ENCODE measurements around the gene TRIM74. TPM values are rescaled to one million over a fixed set of nuclear protein-coding genes. Genes with fewer than 3 reads are reported as not detected.
"Not testable (repeated sequence)": the region's sequence is repeated elsewhere in the genome, so short reads cannot be mapped to it uniquely, and the experiment has no call there.

Gene TRIM74
- polyA plus RNA-seq, 3 donors, result 0.30 to 1.0 TPM; not detected in 1

GRCh38 chr7:72961346-72961650, 8.0 kb downstream of the TRIM74 start:
- H3K27ac ChIP-seq (ENCODE audit: low read depth, low read length), result not testable (repeated sequence)

GRCh38 chr7:72960626-72961345, 8.5 kb downstream of the TRIM74 start:
- not testable (repeated sequence) for H3K27ac ChIP-seq (ENCODE audit: low read depth, low read length)
- WGBS, 3 donors, result no CpG with 5 or more reads among the region's 20 CpGs

More at GRCh38 chr7:72961346-72961650, 8.0 kb downstream of the TRIM74 start:
- no CpG with 5 or more reads among the region's 9 CpGs for WGBS, 3 donors

GRCh38 chr7:72960029-72960428, 9.2 kb downstream of the TRIM74 start:
- WGBS, 3 donors, result 78 to 90% (median 88%) methylated on average over 4 of the region's 18 CpGs
- not testable (repeated sequence) for H3K27ac ChIP-seq (ENCODE audit: low read depth, low read length)

GRCh38 chr7:72954563-72955198, 14.6 kb downstream of the TRIM74 start:
- not testable (repeated sequence) for H3K27ac ChIP-seq (ENCODE audit: low read depth, low read length)
- WGBS, 3 donors, result 0 to 17% (median 3%) methylated on average over 6 to 10 of the region's 45 CpGs

GRCh38 chr7:72953901-72954562, 15.2 kb downstream of the TRIM74 start:
- not testable (repeated sequence) for H3K27ac ChIP-seq (ENCODE audit: low read depth, low read length)
- 0 to 25% (median 20%) methylated on average over 1 of the region's 43 CpGs for WGBS, 3 donors

GRCh38 chr7:72950432-72950831, 18.8 kb downstream of the TRIM74 start:
- H3K27ac ChIP-seq (ENCODE audit: low read depth, low read length), result not testable (repeated sequence)
- WGBS, 3 donors, result 70% methylated on average over 4 of the region's 6 CpGs; no CpG with 5 or more reads in 2 of the 3 donors

GRCh38 chr7:72949686-72950085, 19.6 kb downstream of the TRIM74 start:
- H3K27ac ChIP-seq (ENCODE audit: low read depth, low read length), result not testable (repeated sequence)
- WGBS, 3 donors, result 71 to 90% (median 86%) methylated on average over 3 to 4 of the region's 6 CpGs

GRCh38 chr7:72949276-72949675, 20.0 kb downstream of the TRIM74 start:
- 70 to 91% (median 75%) methylated on average over 9 of the region's 9 CpGs for WGBS, 3 donors
- H3K27ac ChIP-seq (ENCODE audit: low read depth, low read length), result not testable (repeated sequence)

- not testable (repeated sequence) for H3K27ac ChIP-seq (ENCODE audit: low read depth, low read length)
- WGBS, 3 donors, result 79 to 90% (median 87%) methylated on average over 14 to 17 of the region's 23 CpGs
Observed at GRCh38 chr7:72948714-72949113, 20.6 kb downstream of the TRIM74 start.

- H3K27ac ChIP-seq (ENCODE audit: low read depth, low read length), result not testable (repeated sequence)
- WGBS, 3 donors, result 77 to 86% (median 84%) methylated on average over 19 to 21 of the region's 22 CpGs
Observed at GRCh38 chr7:72946130-72946745, 23.0 kb downstream of the TRIM74 start.

GRCh38 chr7:72945597-72945996, 23.7 kb downstream of the TRIM74 start:
- 90 to 96% (median 94%) methylated on average over 7 of the region's 9 CpGs for WGBS, 3 donors

GRCh38 chr7:72944937-72945336, 24.3 kb downstream of the TRIM74 start:
- 18 to 59% (median 46%) methylated on average over 2 to 10 of the region's 15 CpGs for WGBS, 3 donors

More at GRCh38 chr7:72945597-72945996, 23.7 kb downstream of the TRIM74 start:
- not testable (repeated sequence) for H3K27ac ChIP-seq (ENCODE audit: low read depth, low read length)

GRCh38 chr7:72942956-72943355, 26.3 kb downstream of the TRIM74 start:
- 95 to 96% (median 96%) methylated on average over 22 to 24 of the region's 25 CpGs for WGBS, 3 donors

More at GRCh38 chr7:72944937-72945336, 24.3 kb downstream of the TRIM74 start:
- H3K27ac ChIP-seq (ENCODE audit: low read depth, low read length), result not testable (repeated sequence)

GRCh38 chr7:72942022-72942705, 27.1 kb downstream of the TRIM74 start:
- WGBS, 3 donors, result 77 to 90% (median 88%) methylated on average over 4 to 7 of the region's 20 CpGs
- not testable (repeated sequence) for H3K27ac ChIP-seq (ENCODE audit: low read depth, low read length)

More at GRCh38 chr7:72942956-72943355, 26.3 kb downstream of the TRIM74 start:
- not testable (repeated sequence) for H3K27ac ChIP-seq (ENCODE audit: low read depth, low read length)

GRCh38 chr7:72928216-72928615, 41.0 kb downstream of the TRIM74 start:
- not testable (repeated sequence) for H3K27ac ChIP-seq (ENCODE audit: low read depth, low read length)
- 86 to 89% (median 87%) methylated on average over 6 of the region's 6 CpGs for WGBS, 3 donors

- H3K27ac ChIP-seq (ENCODE audit: low read depth, low read length), result not testable (repeated sequence)
- 92 to 97% (median 96%) methylated on average over 6 of the region's 6 CpGs for WGBS, 3 donors
Observed at GRCh38 chr7:72927791-72928190, 41.5 kb downstream of the TRIM74 start.

- 1 to 2% (median 2%) methylated on average over 29 to 35 of the region's 35 CpGs for WGBS, 3 donors
- peak overlapping the region; percentile 38 for H3K27ac ChIP-seq (ENCODE audit: low read depth, low read length)
Observed at GRCh38 chr7:72925546-72926120, 43.6 kb downstream of the TRIM74 start.
